Lung (tissue), 13 donors: ENCODE data around the gene ADK. TPM values are rescaled to one million over a fixed set of nuclear protein-coding genes. Genes with fewer than 3 reads are reported as not detected.

Experiments used
- ATAC-seq: fragments of 200-7000 bp; cut with Tn5 transposase; one replicate; pipeline ENCODE4 v1.9.1; 2020; ENCODE audit warnings: moderate number of reproducible peaks; ENCODE audit not compliant: insufficient read depth, low FRiP score
- DNase-seq, 3 donors: peaks; one replicate each; pipeline ENCODE4 v3.0.0-alpha.2; 2013 to 2017
- H3K27ac ChIP-seq, 2 donors: one replicate each; pipeline ENCODE4 v1.5.1; 2013; ENCODE audit warnings: mild to moderate bottlenecking in 2 of 2, moderate library complexity in 2 of 2, control low read depth in 1 of 2, inconsistent platforms in 1 of 2, low read depth in 1 of 2, low read length in 1 of 2
- H3K27me3 ChIP-seq, 3 donors: one replicate each; pipeline ENCODE4 v1.5.1; 2013; ENCODE audit warnings: low read length in 2 of 3; ENCODE audit not compliant: control insufficient read depth in 3 of 3, insufficient read depth in 3 of 3
- H3K36me3 ChIP-seq, 4 donors: one replicate each; pipeline ENCODE4 v1.5.1; 2013; ENCODE audit warnings: low read length in 4 of 4, mild to moderate bottlenecking in 1 of 4, moderate library complexity in 1 of 4; ENCODE audit not compliant: control insufficient read depth in 4 of 4, insufficient read depth in 4 of 4
- H3K4me1 ChIP-seq, 5 donors: one replicate each; pipeline ENCODE4 v1.5.1; 2013; ENCODE audit warnings: low read length in 5 of 5, mild to moderate bottlenecking in 2 of 5, moderate library complexity in 1 of 5; ENCODE audit not compliant: control insufficient read depth in 5 of 5, insufficient read depth in 5 of 5
- H3K4me3 ChIP-seq: one replicate; pipeline ENCODE4 v1.5.1; 2013; ENCODE audit warnings: mild to moderate bottlenecking, control low read depth, moderate library complexity
- H3K9ac ChIP-seq, 2 donors: one replicate each; pipeline ENCODE4 v1.5.1; 2013; ENCODE audit warnings: low read length in 2 of 2, control low read depth in 1 of 2; ENCODE audit not compliant: insufficient read depth in 1 of 2
- H3K9me3 ChIP-seq, 4 donors: one replicate each; pipeline ENCODE4 v1.5.1; 2013; ENCODE audit warnings: low read length in 3 of 4, mild to moderate bottlenecking in 1 of 4, moderate library complexity in 1 of 4; ENCODE audit not compliant: control insufficient read depth in 4 of 4, insufficient read depth in 3 of 4
- CTCF ChIP-seq: IDR thresholded peaks from 2 replicates; pipeline ENCODE4 v1.5.1; 2012; ENCODE audit warnings: mild to moderate bottlenecking; ENCODE audit errors: control extremely low read depth, extremely low read depth
- WGBS, 2 donors: extraction: QIAGEN DNeasy Blood & Tissue Kit; methylation state at CpG; one replicate each; pipeline ENCODE4 v1.1.7; 2013; 5-methylcytosine and 5-hydroxymethylcytosine counted together
- polyA plus RNA-seq, 2 donors: library from polyadenylated mRNA; stranded (reverse); fragments of 200-250 nt; gene quantifications; one replicate each; pipeline ENCODE4 v1.2.1, GENCODE V29; 2013
- small RNA-seq: library from RNA; depleted of rRNA; stranded (forward); fragments of <200 nt; gene quantifications from one replicate; pipeline ENCODE3, GENCODE V24; 2014; ENCODE audit warnings: low replicate concordance
- total RNA-seq, 2 donors: library from RNA; depleted of rRNA in 1 of 2; stranded (reverse); fragments of >200 nt in 1 of 2; gene quantifications; one replicate each; pipeline ENCODE4 v1.2.1, GENCODE V29; 2014 to 2021
- donor health status: control.
- donor health status: control.
- donor health status: Bipolar disorder and iron deficiency.
- donor health status: healthy.
- donor health status: DM: yes; HTN: yes; CAD: no.

Gene ADK
- total and polyA plus RNA-seq, 4 donors = 31.6 to 82.3 (median 42.9) TPM

- H3K36me3 ChIP-seq = no peaks in the 10 kb centered on the region
- no peak for DNase-seq
- no peak overlapping the region for H3K9ac ChIP-seq
- H3K4me3 ChIP-seq = no peak overlapping the region
- WGBS, 2 donors = 51 to 78% methylated on average over 10 of the region's 10 CpGs
- H3K9me3 ChIP-seq = no peaks in the 10 kb centered on the region
- no peak for ATAC-seq
- H3K27me3 ChIP-seq = no peaks in the 10 kb centered on the region
- no peak for TF ChIP-seq CTCF
- H3K4me1 ChIP-seq = no peaks in the 10 kb centered on the region
- no peak overlapping the region for H3K27ac ChIP-seq
Observed at GRCh38 chr10:74755273-74755672, 604.3 kb downstream of the ADK start.

Small RNAs within 50 kb of the gene (small RNA-seq; reads per million reads assigned to genes)
- not detected for gene RF00019
- gene TIMM9P1 = not detected

Other genes with a start within 250 kb of the ADK start
- gene PLAU, start 240.1 kb upstream of the ADK start, total RNA-seq = 10 to 100 TPM; 13.5 to 23.0 TPM
- 10 to 100 TPM; 11.6 to 36.7 TPM for gene PLAU, start 240.1 kb upstream of the ADK start, polyA plus RNA-seq
- gene VCL, start 153.1 kb upstream of the ADK start, total RNA-seq = 100 to 1,000 TPM; 124 to 181 TPM
- 10 to 100 TPM; 24.5 to 48.8 TPM for gene VCL, start 153.1 kb upstream of the ADK start, polyA plus RNA-seq
- gene AP3M1, start 393 bp upstream of the ADK start, total RNA-seq = 10 to 100 TPM; 30.6 to 51.9 TPM
- gene AP3M1, start 393 bp upstream of the ADK start, polyA plus RNA-seq = 10 to 100 TPM in 1 of 2 donors, 1 to 10 TPM in 1; 9.0 to 19.3 TPM